Nucleus accumbens (tissue), 56 donors: Measurements from ENCODE around the gene OTOP1.
"Not testable (repeated sequence)": the region's sequence is repeated elsewhere in the genome, so short reads cannot be mapped to it uniquely, and the experiment has no call there.

Source experiments
- DNase-seq, 56 donors: peaks; one replicate each; lab custom pipeline; 2025; lab: John Stamatoyannopoulos, UW

OTOP1 gene

DNA sequence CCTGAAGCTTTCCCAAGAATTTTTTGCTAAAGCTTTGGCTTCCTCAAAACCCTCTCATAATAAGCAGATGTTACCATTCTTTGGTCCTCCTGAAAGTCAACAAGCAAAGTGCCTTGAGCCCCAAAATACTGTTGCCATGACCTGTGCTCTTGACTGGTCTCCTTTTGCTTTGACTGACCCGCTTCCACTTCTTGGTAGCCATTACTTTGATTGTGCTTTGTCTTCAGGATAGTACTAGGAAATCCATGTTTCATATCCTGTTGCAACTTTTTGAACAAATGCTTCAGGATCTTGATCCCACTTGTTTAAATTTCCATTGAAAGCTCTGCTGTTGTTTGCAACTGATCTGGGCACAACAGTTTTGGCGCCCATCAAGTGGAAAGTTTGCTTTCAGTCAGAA lies 6.9 kb upstream of the OTOP1 start:
- no peak for DNase-seq

DNA sequence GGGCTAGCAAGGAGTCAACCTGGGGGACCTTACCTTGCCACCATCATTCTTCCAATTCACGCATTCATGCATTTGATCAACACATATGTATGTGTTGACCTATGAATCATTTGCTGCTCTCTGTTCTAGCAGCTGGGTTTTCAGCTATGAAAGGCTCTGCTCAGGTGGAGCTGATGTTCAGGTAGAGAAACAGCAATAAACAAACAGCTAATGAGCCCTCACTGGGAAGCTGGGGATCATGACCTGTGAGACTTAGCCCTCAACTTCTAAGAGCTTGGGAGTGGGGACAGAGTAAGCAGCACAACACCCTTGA lies 1.6 kb upstream of the OTOP1 start:
- DNase-seq = no peak

DNA sequence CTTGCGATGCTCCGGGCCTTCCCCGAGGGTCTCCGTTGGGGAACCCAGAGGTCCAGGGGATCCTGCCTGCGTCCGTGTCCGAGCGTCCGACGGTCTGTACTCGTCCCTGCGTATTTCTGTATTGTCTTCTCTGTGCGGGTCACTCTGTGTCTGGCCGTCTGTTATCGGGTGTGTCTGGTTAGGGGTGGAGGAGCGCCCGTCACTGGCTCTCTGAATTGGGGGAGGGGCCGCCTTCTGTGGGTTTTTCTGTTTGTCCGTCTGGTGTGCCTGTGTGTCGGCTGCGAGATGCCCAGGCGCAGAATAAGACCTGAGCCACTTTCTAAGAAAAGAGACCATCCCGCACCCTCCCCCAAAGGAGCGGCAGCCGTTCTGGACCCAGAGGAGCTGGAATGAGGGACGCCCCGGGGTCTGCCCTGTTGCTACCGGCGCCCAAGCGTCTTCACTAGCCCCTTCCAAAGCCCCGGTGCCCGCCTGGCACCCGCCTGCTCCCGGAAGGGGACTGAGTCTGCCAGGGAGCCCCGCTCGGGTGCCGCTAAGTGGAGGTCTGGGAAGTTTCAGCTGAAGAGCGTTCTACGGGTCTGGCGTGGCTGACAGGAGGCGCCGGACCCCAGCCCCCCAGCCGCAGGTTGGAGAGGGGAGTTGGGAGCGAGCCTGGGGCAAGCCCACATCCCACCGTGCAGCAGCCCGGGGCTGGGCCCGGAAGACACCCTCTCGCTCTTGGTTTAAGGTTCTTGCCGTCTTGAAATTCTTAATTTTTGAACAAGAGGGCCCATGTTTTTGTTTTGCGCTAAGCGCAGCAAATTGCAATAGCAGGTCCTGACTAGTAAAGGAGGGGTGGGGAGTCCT lies 1.0 kb upstream of the OTOP1 start:
- DNase-seq = no peak

DNA sequence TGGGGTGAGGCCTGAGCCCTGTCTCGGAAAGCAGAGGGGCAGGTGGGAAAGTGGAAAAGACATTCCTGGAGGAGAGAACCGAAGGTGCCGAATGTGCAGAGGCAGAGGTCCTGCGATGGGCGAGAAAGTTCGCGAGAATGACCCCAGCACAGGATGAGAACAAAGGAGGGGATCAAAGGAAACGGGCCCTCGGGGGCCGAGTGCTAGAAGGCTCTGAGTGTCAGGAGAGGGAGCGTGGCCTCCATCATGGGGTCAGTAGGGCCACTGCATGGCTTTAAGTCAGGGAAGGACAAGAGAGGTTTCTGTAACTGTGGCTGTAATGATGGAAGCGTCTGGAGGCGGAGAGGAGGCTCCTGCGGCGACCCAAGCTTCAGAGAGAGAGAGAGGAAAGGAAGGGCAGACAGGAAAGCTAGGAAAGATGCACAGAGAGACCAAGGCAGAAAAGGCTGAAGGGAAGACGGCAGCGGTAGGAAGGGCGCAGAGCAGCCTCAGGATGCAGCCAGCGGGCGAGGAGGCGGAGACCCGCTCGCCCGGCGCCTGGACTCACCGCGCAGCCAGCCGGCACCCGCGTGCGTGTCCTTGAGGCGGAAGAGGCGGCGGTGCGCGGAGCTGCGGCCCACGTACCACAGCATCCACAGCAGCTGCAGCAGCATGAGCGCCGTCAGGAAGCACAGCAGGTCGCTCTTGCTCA lies 669 bp downstream of the OTOP1 start:
- peak in 1 of 56 donors; percentile 9 for DNase-seq

DNA sequence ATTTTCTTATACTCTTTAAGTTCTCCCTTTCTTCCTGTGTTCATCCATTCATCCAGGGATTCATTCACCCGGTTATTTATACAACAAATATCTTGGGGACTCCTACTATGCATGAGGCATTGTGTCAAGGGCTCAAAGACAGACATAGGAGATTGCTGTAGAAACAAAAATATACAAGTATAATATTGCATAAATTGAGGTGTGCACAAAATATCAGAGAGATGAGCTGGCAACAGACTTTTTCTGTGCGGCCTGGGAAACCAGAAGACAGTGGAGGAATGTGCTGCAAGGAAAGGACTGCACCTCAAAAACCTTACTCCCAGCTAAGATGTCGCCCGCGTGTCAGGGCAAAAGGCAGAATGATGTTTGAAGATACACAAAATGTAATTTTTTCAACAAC lies 9.6 kb downstream of the OTOP1 start:
- no peak for DNase-seq

DNA sequence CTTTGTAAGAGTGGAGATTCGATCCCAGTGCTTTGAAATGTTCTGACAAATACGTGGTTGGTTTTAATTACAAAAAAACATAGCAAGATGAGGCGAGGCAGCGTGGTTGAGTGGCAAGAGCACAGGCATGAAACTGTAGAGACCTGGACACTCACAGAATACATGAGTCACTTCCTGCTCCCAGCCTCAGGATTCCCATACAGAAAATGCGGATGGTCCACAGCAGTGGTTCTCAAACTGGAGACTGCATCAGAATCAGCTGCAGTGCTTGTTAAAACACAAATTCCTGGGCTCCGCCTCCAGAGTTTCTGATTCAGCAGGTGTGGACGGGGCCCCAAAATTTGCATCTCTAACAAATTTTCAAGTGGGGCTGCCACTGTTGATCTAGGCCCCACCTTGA lies 10.1 kb downstream of the OTOP1 start:
- DNase-seq = peak in 1 of 56 donors; percentile 4

DNA sequence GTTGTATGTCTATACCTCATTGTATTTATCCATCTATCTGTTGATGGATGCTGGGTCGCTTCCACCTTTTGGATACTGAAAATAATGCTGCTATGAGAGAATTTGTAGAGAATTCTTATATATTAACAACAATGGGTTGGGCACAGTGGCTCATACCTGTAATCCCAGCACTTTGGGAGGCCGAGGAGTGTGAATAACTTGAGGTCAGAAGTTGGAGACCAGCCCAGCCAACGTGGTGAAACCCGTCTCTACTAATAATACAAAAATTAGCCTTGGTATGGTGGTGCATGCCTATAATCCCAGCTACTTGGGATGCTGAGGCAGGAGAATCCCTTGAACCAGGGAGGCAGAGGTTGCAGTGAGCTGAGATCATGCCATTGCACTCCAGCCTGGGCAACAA lies 13.1 kb downstream of the OTOP1 start:
- DNase-seq = not testable (repeated sequence)

DNA sequence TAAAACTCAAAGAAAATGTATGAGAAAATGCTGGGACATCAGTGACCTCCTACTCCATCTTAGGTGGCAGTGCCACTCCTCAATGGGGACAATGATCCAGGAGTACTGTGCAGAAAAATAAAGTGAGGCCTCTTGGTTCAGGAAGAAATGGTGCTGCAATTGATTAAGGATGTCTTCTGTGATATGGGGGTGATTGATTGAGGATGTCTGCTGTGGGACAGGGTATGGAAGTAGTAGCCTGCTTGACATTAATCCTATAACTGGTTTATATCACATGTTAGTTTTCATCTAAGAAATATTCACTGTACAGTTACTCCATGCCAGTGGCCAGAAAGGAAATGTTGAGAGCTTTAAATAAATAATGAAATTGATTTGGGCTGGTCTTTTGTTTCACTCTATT lies 20.5 kb downstream of the OTOP1 start:
- DNase-seq = no peak

DNA sequence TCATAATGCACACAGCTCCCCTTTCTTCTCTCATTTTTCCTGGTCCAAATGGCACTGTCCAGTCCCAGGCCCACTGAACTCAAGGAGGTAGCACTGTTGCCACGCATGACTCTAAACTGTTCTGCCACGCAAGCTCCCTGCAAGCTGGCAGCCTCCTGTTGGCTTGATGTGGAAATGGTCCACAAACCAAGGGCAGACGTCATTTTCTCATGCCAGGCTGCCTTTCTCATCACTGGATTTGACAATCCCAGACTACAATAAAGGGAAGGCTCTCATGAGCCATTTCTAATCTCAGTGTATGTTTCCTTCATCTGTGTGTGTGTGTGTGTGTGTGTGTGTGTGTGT lies 22.4 kb downstream of the OTOP1 start:
- DNase-seq = no peak

DNA sequence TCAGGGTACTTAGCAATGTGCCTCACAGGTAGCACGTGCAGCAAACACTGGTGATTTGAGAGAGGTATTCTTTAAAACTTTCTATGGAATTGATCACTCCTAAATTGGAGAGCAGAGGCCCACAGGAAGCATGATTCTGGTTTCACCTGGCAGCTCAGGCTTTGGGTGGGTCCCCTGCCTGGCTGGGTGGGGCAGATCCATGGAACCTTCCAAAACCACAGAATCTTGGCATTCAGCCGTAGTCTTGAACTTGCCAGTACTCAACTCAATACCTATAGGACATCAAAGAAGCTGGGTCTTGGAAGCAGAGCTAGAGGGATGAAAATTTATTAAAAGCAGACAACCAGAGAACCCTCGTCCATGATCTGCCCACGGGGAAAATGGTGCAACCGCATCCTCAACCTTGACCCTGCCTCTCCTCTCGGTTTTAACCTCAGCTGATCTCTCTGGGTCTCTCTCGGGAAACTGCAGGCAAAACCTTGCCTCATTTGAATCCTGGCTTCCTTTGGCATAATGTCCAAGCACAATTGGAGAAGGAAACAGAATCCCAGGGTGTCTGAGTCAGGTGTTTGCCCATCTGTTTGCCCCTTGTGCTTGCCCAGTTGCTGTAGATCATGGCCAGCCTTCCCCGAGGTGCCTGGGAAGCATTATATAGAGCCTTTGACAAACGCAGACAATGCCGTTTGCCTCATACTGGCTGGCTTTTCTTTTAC lies 22.9 kb downstream of the OTOP1 start:
- no peak for DNase-seq

DNA sequence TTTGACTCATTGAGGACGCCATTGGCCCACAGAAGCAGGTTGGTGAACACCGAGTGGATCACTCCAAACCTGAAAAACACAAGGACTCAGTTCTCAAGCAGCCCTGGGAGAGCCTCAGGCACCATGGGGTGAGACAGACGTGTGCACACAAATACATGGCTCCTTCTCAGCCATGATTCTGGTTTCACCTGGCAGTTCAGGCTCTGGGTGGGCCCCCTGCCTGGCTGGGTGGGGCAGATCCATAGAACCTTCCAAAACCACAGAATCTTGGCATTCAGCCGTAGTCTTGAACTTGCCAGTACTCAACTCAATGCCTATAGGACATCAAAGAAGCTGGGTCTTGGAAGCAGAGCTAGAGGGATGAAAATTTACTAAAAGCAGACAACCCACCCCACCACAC lies 24.2 kb downstream of the OTOP1 start:
- DNase-seq = no peak

DNA sequence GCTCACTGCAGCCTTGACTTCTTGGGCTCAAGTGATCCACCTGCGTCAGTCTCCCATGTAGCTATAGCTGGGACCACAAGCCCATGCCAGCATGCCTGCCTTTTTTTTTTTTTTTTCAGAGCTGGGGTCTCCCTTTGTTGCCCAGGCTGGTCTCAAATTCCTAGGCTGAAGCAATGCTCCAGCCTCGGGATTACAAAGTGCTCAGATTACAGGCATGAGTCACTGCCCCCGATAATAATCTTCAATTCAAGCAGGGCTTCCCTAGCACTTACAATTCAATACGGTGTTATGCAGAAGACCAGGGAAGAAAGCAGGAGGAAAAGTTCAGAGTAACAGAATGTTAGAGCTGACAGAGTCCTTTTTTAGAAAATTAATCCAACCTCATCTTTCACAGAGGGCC lies 26.1 kb downstream of the OTOP1 start:
- no peak for DNase-seq

DNA sequence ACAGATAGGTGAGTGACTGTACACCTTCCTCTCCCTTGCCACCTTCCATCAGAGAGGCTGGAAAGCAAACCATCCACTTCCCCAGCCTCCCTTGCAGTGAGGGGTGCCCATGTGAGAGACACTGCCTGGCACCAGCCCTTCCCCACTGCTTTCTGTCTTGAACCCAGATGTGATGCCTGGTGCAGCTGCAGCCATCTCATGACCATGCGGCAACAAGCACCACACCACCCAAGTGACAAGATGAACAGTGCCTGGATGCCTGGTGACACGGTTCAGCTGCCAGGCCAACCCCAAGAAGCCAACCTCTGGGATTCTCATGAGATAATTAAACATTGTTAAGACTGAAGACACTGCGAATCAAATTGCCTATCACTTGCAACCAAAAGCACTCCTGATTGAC lies 31.4 kb downstream of the OTOP1 start:
- no peak for DNase-seq

DNA sequence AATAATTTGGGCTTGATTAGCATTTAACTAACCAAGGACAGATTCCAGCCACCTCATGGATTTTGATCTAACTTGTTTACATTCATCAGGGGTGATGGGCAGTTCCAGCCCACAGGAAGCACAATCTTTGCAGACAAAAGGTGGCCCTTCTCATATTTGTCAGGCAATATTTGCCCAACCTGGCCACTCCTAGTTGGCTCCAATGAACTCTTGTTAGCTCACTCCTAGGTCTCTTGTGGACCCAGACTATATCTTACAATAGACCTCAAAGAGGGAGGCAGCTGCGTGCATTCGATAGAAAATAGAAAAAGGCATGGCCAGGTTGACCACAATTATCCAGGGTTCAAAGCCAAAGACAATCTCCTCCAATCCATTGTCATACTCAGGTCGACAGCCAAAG lies 38.2 kb downstream of the OTOP1 start:
- DNase-seq = not testable (repeated sequence)

DNA sequence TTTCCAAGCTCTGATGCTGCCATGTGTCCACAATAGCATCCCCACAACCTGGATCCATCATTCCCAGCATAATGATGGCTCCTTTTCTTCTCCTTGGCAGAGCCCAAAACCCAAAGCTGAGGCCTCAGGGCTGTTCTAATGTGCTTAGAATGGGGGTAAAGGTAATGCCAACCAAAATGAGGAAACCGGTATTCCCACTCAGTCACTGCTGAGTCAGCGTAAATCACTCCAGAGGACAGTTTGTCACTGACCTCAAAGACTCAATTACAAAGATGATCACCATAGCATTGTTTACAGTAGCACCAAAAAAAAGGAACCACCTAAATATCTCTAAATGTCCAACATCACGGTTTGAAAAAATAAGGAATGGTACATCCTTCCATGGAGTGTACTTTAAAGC lies 41.2 kb downstream of the OTOP1 start:
- no peak for DNase-seq

DNA sequence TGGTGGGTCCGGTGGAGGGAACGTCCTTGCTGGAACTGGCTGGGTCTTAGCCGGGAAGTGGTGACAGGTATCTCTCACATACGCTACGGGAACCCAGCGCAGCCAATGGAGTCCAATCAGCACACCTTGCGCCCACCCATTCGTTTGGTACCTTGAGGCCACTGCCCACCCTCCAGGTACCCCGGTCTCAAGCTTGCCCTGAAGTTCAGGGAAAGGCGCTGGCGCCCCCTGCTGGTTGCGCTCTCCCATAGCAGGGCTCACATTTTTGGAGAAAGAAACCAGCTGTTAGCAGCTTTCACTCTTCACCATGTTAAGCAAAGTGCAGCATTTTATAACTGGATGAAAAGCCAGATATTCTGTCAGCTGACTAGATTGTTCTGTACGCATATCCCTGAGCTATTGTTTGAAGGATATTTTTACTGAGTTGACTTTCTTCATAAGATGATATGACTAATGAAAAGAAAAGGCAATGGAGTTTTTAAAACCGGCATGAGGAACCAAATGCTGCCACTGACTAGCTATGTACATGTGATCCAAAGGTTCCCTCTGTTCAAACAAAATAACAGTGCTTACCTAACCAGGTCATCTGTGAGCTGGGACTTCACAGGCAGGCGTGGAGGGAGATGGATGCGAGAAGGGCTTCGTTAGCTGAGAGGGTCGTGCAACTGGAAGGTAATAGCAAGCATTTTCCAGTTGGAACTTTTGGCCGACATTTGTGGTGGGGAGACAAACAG lies 43.7 kb downstream of the OTOP1 start:
- DNase-seq = peak in 4 of 56 donors; percentile 2 to 12 (median 6)

DNA sequence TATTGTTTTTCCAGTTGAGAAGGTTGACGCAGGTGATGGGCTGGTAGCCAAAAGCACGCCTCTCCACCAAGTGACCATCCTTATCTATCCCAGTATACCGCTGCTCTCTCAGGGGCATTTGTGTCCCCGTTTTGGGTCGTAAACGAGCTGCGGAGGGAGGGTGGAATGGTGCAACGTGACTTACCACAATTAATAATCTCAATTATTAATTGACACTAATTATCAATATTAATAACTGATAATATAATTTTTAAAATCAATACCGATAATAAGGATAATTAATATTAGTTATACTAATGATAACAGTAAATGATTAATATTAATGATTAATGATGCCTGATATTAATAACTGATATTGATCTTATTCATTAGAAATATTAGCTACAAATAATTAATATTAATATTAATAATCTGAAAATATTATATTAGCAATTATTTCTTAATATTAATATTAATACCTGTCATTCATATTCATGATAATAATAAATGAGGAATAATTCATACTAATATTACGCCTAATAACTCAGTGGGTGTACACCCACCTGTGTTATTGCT lies 56.1 kb downstream of the OTOP1 start:
- DNase-seq = no peak

DNA sequence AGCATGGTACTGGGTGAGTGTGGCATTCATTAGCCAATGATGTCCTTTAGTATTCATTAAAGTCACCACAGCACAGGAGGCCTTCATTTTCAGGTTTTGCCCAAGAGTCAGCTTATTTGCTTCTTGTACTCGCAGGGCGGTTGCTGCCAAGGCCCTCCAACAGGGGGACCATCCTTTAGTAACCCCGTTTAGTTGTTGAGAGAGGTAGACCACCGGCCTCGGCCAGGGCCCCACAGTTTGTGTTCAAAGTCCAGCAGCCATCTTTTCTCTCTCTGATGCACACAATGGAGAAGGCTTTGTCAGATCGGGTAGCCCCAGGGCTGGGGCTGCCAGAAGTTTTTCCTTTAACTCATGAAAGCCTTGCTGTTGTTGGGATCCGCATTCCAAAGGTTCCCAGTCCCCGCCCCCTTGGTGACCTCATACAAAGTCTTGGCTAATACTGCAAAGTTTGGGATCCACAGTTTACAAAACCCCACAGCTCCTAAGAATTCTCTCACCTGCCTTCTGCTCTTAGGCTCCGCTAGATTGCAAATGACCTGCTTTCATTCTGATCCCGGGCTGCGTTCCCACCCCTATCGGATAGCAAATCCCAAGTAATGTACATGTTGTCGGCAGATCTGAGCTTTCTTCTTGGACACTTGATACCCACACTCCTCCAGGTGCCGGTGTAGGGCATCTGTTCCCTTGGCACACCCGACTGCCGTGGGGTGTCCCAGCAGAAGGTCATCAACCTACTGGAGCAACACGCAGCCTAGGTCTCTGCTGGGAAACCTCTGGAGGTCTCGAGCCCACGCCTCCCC lies 58.5 kb downstream of the OTOP1 start:
- DNase-seq = not testable (repeated sequence)

DNA sequence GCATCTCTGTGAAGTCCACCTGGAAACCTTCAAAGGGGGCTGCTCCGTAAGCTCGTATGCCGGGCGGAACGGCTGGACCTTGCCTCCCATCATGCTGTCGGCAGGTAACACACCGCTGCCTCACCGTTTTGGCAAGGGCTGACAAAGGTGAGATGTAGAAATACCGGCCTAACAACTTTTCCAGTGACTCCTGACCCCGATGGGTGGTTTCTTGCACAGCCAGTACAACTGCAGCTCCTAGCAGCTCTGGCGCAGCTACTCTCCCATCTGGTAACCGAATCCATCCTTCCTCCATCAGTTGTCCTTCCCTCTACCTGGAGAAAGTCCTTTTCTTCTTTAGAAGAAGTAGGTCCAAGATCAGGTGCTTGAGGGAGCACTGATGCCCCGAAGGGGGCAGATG lies 59.7 kb downstream of the OTOP1 start:
- not testable (repeated sequence) for DNase-seq
